Left ventricle myocardium inferior (tissue), 1 donor: Measurements from ENCODE around the gene DLEC1. TPM values are rescaled to one million over a fixed set of nuclear protein-coding genes. Genes with fewer than 3 reads are reported as not detected.

Experiments used
- DNase-seq: peaks from one replicate; pipeline ENCODE4 v3.0.0-alpha.2; 2020
- H3K27ac ChIP-seq: fragments of 200-600 bp; replicated peaks from 2 replicates; pipeline ENCODE4 v1.8.0; 2021
- H3K27me3 ChIP-seq: fragments of 200-600 bp; 2 replicates; pipeline ENCODE4 v1.8.0; 2021; ENCODE audit warnings: low read depth
- H3K36me3 ChIP-seq: fragments of 200-600 bp; 2 replicates; pipeline ENCODE4 v1.8.0; 2021
- H3K4me1 ChIP-seq: fragments of 200-600 bp; 2 replicates; pipeline ENCODE4 v1.8.0; 2021
- H3K4me3 ChIP-seq: fragments of 200-600 bp; 2 replicates; pipeline ENCODE4 v1.8.0; 2021; ENCODE audit warnings: mild to moderate bottlenecking, moderate library complexity
- H3K9me3 ChIP-seq: fragments of 200-600 bp; replicated peaks from 2 replicates; pipeline ENCODE4 v1.8.0; 2021
- CTCF ChIP-seq: fragments of 200-600 bp; IDR thresholded peaks from 2 replicates; pipeline ENCODE4 v1.8.0; 2021; ENCODE audit warnings: antibody characterized with exemption, mild to moderate bottlenecking, borderline replicate concordance
- intact Hi-C: fragments of 100-400 bp; cut with micrococcal nuclease; formaldehyde crosslinking; loops from one replicate; pipeline ENCODE4 v1.11.0; 2022
- long read RNA-seq: library from polyadenylated mRNA; unstranded; transcript quantifications from one replicate; pipeline ENCODE4 v2.0.0, GENCODE V29; 2021
- total RNA-seq: library from RNA; stranded (reverse); fragmentation: NEBNext Ultra II Directional; extraction: Animal tissue kit (Norgen Biotek cat#: 25700); gene quantifications from one replicate; pipeline ENCODE4 v1.2.1, GENCODE V29; 2021
- donor health status: DM: no; HTN: yes; CAD: no; lungs with severe emphysema.

Gene DLEC1, protein sequence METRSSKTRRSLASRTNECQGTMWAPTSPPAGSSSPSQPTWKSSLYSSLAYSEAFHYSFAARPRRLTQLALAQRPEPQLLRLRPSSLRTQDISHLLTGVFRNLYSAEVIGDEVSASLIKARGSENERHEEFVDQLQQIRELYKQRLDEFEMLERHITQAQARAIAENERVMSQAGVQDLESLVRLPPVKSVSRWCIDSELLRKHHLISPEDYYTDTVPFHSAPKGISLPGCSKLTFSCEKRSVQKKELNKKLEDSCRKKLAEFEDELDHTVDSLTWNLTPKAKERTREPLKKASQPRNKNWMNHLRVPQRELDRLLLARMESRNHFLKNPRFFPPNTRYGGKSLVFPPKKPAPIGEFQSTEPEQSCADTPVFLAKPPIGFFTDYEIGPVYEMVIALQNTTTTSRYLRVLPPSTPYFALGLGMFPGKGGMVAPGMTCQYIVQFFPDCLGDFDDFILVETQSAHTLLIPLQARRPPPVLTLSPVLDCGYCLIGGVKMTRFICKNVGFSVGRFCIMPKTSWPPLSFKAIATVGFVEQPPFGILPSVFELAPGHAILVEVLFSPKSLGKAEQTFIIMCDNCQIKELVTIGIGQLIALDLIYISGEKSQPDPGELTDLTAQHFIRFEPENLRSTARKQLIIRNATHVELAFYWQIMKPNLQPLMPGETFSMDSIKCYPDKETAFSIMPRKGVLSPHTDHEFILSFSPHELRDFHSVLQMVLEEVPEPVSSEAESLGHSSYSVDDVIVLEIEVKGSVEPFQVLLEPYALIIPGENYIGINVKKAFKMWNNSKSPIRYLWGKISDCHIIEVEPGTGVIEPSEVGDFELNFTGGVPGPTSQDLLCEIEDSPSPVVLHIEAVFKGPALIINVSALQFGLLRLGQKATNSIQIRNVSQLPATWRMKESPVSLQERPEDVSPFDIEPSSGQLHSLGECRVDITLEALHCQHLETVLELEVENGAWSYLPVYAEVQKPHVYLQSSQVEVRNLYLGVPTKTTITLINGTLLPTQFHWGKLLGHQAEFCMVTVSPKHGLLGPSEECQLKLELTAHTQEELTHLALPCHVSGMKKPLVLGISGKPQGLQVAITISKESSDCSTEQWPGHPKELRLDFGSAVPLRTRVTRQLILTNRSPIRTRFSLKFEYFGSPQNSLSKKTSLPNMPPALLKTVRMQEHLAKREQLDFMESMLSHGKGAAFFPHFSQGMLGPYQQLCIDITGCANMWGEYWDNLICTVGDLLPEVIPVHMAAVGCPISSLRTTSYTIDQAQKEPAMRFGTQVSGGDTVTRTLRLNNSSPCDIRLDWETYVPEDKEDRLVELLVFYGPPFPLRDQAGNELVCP (N-terminal part only)
- 0.08 TPM for total RNA-seq
- long read RNA-seq = 0 reads

DNA sequence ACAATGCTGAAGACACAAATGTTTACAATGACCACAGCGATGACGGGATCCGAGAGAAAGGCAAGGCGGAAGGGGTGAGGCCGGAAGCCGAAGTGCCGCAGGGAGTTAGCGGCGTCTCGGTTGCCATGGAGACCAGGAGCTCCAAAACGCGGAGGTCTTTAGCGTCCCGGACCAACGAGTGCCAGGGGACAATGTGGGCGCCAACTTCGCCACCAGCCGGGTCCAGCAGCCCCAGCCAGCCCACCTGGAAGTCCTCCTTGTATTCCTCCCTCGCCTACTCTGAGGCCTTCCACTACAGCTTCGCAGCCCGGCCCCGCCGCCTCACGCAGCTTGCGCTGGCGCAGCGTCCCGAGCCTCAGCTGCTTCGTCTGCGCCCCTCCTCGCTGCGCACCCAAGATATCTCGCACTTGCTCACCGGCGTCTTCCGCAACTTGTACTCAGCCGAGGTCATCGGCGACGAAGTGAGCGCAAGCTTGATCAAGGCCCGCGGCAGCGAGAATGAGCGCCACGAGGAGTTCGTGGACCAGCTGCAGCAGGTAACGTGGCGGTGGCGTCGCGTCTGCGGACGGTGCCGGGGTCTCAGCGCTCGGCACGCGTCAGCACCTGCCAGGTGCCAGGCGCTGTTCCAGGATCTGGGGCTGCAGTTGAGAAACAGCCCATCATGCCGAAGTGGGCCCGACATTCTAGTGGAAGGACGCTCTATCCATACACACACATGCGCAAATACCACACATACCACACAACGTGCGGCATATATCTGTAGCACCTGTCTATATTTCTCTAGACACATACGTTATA, at the start of gene DLEC1:
Gene DLEC1 (plus strand): TSS at position 108 of the 798 bp plus-strand sequence. CDS start 18 bp downstream, at position 126.
- no peaks in the 10 kb centered on the region for H3K9me3 ChIP-seq
- TF ChIP-seq CTCF = no peak
- H3K36me3 ChIP-seq = no peaks in the 10 kb centered on the region
- H3K4me3 ChIP-seq = peak within 1 kb of the TSS; percentile 67
- peaks cover 14% of the 10 kb centered on the region for H3K27me3 ChIP-seq
- DNase-seq = peak; percentile 68
- H3K27ac ChIP-seq = no peak within 1 kb of the TSS
- H3K4me1 ChIP-seq = peaks cover 18% of the 10 kb centered on the region
- intact Hi-C loops = no loop called here

DNA sequence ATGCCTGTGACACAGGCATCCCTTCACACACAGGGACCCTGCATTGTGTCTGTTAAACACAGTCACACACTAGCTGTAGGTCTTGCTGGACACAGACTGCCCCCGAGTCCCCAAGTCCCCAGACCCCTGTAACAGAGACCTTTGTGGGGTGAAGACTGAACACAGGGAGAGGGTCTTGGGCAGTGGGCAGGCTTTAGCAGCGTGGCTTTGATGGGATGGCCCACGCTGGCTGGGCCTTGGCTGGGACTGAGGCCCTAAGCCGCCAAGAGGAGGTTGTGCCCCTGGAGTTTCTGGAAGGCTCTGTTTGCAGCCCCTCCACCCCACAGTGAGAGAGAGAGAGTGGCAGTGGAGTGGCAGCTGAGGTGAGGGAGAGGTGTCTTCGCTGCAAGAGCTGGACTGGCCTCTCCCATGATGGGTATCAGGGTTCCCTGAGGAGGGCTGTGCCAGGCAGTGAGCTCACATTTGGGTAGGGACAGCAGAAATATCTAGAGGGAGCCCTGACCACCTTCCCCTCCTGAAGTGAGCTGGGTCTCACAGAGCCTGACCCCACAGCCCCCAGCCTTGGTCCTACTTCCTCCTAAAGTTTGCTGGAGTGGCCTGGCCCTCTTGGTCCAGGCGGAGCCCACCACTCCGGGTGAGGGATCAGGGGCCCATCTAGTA, 49.1 kb upstream of the DLEC1 start:
- no peak for DNase-seq
- H3K4me1 ChIP-seq = peaks cover 32% of the 10 kb centered on the region
- no peak overlapping the region for H3K4me3 ChIP-seq
- no peaks in the 10 kb centered on the region for H3K9me3 ChIP-seq
- H3K27ac ChIP-seq = no peak overlapping the region
- intact Hi-C loops = no loop called here
- TF ChIP-seq CTCF = no peak
- H3K27me3 ChIP-seq = no peaks in the 10 kb centered on the region
- H3K36me3 ChIP-seq = no peaks in the 10 kb centered on the region

DNA sequence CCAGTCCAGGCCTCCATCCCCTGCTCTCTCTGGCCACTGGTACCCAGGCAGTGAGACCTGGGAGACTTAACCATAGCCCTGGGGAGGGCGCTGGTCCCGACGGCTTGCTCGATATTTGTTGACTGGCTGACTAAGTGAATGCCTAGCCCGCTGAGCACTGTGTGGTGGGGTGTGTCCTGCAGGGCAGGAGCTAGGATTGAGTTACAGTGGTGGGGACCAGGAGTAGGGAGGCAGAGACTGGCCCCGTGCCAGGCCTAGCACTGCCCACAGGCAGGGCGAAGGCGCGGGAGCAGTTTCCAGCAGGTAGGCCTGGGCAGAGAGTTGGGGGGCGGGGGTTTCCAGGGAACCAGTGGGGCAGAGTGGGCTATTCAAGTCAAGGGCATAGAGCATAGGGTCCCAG, 48.5 kb upstream of the DLEC1 start, which contains the start of gene VILL:
Gene VILL (plus strand): TSS at position 260 of the 400 bp plus-strand sequence. CDS start 2,887 bp downstream, outside the sequence.
- Histone ChIP-seq H3K27ac (no peak within 1 kb of the TSS), H3K4me3 (no peak within 1 kb of the TSS), H3K27me3 (no peaks in the 10 kb centered on the region), H3K9me3 (no peaks in the 10 kb centered on the region), H3K4me1 (peaks cover 33% of the 10 kb centered on the region), H3K36me3 (no peaks in the 10 kb centered on the region)
- intact Hi-C loops = no loop called here
- no peak for TF ChIP-seq CTCF
- no peak for DNase-seq

DNA sequence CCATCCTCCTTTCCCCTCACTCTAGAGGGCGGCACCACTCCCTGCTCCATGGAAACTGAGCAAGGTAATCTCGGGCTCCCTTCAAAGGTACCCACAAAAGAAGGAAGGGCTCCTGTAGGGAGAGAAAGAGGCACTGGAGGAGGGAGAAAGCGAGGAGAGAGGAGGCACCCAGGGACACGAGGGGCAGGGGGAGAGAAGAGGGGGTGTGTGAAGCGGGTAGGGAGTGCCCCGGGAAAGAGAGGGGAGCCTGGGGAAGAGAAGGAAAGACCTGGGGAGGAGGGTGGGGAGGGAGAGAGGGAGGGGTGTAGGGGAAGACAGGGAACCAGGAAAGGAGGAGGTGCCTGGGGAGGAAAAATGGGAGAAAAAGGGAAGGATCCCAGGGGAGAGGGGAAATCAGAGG, 47.9 kb upstream of the DLEC1 start:
- no peak overlapping the region for H3K4me3 ChIP-seq
- no peaks in the 10 kb centered on the region for H3K9me3 ChIP-seq
- intact Hi-C loops = no loop called here
- H3K4me1 ChIP-seq = peaks cover 28% of the 10 kb centered on the region
- no peaks in the 10 kb centered on the region for H3K27me3 ChIP-seq
- H3K27ac ChIP-seq = no peak overlapping the region
- TF ChIP-seq CTCF = no peak
- no peak for DNase-seq
- H3K36me3 ChIP-seq = no peaks in the 10 kb centered on the region
